HG03045 (cell line): ENCODE measurements around the gene OR2G6.
"Not testable (repeated sequence)": the region's sequence is repeated elsewhere in the genome, so short reads cannot be mapped to it uniquely, and the experiment has no call there.

ENCODE experiments used
- ATAC-seq: cut with Tn5 transposase; IDR thresholded peaks from one replicate; pipeline ENCODE4 v1.9.1; 2021; ENCODE audit warnings: mild to moderate bottlenecking, moderate library complexity; ENCODE audit not compliant: unreplicated experiment

The OR2G6 gene

GRCh38 chr1:248573856-248574255 is 66.0 kb downstream of the OR2G6 start:
- ATAC-seq: not testable (repeated sequence)

GRCh38 chr1:248574657-248575056 is 66.8 kb downstream of the OR2G6 start, which contains the start of gene OR2T34:
OR2T34 (minus strand) TSS chr1:248574757; CDS start chr1:248574757, 0 bp downstream.
- not testable (repeated sequence) for ATAC-seq

- no peak for ATAC-seq
These were observed 68.5 kb downstream of the OR2G6 start for GRCh38 chr1:248576260-248576980.
